Trophoblast cell (in vitro differentiated cells and primary cell): ENCODE measurements around the gene DEPDC5.
"Not testable (repeated sequence)": the region's sequence is repeated elsewhere in the genome, so short reads cannot be mapped to it uniquely, and the experiment has no call there.

Source experiments
- DNase-seq, 2 donors: peaks; one replicate each; pipeline ENCODE4 v3.0.0-alpha.2; 2016
- H2AFZ ChIP-seq: 2 replicates; pipeline ENCODE4 v1.6.1; 2013; ENCODE audit warnings: low read length, moderate library complexity, mild to moderate bottlenecking; ENCODE audit not compliant: insufficient read depth, poor library complexity
- H2AK5ac ChIP-seq: 2 replicates; pipeline ENCODE4 v1.6.1; 2013; ENCODE audit warnings: mild to moderate bottlenecking, low read length
- H2BK120ac ChIP-seq: 2 replicates; pipeline ENCODE4 v1.6.1; 2013; ENCODE audit warnings: low read length, mild to moderate bottlenecking, moderate library complexity; ENCODE audit not compliant: insufficient read depth, poor library complexity
- H2BK12ac ChIP-seq: 2 replicates; pipeline ENCODE4 v1.6.1; 2013; ENCODE audit warnings: mild to moderate bottlenecking, low read length, moderate library complexity
- H2BK5ac ChIP-seq: 2 replicates; pipeline ENCODE4 v1.6.1; 2013; ENCODE audit warnings: low read length, low read depth, moderate library complexity, mild to moderate bottlenecking; ENCODE audit not compliant: poor library complexity
- H3K14ac ChIP-seq: 2 replicates; pipeline ENCODE4 v1.6.1; 2013; ENCODE audit warnings: mild to moderate bottlenecking, low read length
- H3K18ac ChIP-seq: 2 replicates; pipeline ENCODE4 v1.6.1; 2013; ENCODE audit warnings: mild to moderate bottlenecking, low read length
- H3K23ac ChIP-seq: 2 replicates; pipeline ENCODE4 v1.6.1; 2013; ENCODE audit warnings: low read length
- H3K27ac ChIP-seq: 2 replicates; pipeline ENCODE4 v1.5.1; 2013; ENCODE audit warnings: low read depth, mild to moderate bottlenecking, inconsistent platforms, low read length, moderate library complexity
- H3K27me3 ChIP-seq: 2 replicates; pipeline ENCODE4 v1.6.1; 2013; ENCODE audit warnings: inconsistent platforms, mild to moderate bottlenecking, low read length, moderate library complexity; ENCODE audit not compliant: insufficient read depth
- H3K36me3 ChIP-seq, 2 experiments: 1 replicate in 1 of 2; 2 replicates in 1 of 2; pipeline ENCODE4 v1.6.1; 2013; ENCODE audit warnings: low read length in 2 of 2, mild to moderate bottlenecking in 2 of 2, moderate library complexity in 1 of 2; ENCODE audit not compliant: insufficient read depth in 2 of 2, control insufficient read depth in 1 of 2
- H3K4ac ChIP-seq: 2 replicates; pipeline ENCODE4 v1.6.1; 2013; ENCODE audit warnings: low read depth, mild to moderate bottlenecking, low read length, moderate library complexity
- H3K4me1 ChIP-seq, 2 experiments: 1 replicate in 1 of 2; 2 replicates in 1 of 2; pipeline ENCODE4 v1.6.1; 2013; ENCODE audit warnings: low read length in 2 of 2, mild to moderate bottlenecking in 2 of 2, moderate library complexity in 1 of 2; ENCODE audit not compliant: insufficient read depth in 2 of 2, control insufficient read depth in 1 of 2
- H3K4me2 ChIP-seq: 2 replicates; pipeline ENCODE4 v1.6.1; 2013; ENCODE audit warnings: inconsistent platforms, mild to moderate bottlenecking, low read length, moderate library complexity
- H3K4me3 ChIP-seq: 2 replicates; pipeline ENCODE4 v1.5.1; 2013; ENCODE audit warnings: mild to moderate bottlenecking, low read depth, low read length, inconsistent platforms
- H3K79me1 ChIP-seq: one replicate; pipeline ENCODE4 v1.6.1; 2013; ENCODE audit warnings: low read length
- H3K79me2 ChIP-seq: 2 replicates; pipeline ENCODE4 v1.6.1; 2013; ENCODE audit warnings: low read length, mild to moderate bottlenecking; ENCODE audit not compliant: control insufficient read depth, insufficient read depth, poor library complexity
- H3K9ac ChIP-seq: 2 replicates; pipeline ENCODE4 v1.6.1; 2013; ENCODE audit warnings: mild to moderate bottlenecking, low read length
- H3K9me3 ChIP-seq: 2 replicates; pipeline ENCODE4 v1.6.1; 2013; ENCODE audit warnings: low read depth, mild to moderate bottlenecking, control low read depth, inconsistent platforms, low read length; ENCODE audit not compliant: insufficient read depth
- H4K12ac ChIP-seq: 2 replicates; pipeline ENCODE4 v1.6.1; 2013; ENCODE audit warnings: low read depth, mild to moderate bottlenecking, low read length, moderate library complexity
- H4K8ac ChIP-seq: 2 replicates; pipeline ENCODE4 v1.6.1; 2013; ENCODE audit warnings: low read depth, mild to moderate bottlenecking, low read length, moderate library complexity
- H4K91ac ChIP-seq: one replicate; pipeline ENCODE4 v1.6.1; 2013; ENCODE audit warnings: low read depth, mild to moderate bottlenecking, low read length, moderate library complexity
- WGBS: extraction: QIAGEN DNeasy Blood & Tissue Kit; methylation state at CpG from one replicate; pipeline ENCODE4 v1.1.7; 2013; ENCODE audit warnings: missing lambda C conversion rate; ENCODE audit not compliant: insufficient read length, insufficient coverage; ENCODE audit errors: extremely low coverage; 5-methylcytosine and 5-hydroxymethylcytosine counted together

Gene DEPDC5

DNA sequence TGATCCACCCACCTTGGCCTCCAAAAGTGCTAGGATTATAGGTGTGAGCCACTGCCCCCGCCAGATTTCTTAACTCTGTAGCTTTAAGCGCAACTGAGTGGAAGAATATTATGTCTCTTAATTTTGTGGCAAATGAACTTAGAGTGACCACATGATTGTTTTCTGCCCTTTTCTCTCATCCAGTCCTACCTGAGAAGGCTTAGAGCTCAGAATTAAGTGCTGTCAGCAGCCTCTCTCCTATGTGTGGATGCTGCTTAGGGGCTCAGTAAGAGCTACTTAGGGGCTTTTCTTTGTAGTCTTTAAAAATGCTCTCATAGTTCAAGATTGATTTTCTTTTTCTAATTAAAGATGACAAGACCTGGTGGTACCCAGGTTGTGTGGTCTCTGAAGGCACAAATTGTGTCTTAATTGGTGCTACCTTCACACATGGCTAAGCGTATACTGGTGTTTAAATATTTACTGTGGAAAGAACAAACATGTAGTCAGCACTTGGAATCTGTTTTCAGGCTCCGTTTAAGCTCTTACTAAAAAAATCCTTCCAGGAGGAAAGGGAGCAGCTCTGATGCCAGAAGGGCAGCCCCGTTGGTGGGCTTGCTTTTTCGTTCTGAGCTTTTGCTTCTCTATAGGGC is 59.3 kb downstream of the DEPDC5 start:
- Histone ChIP-seq H3K27me3 (no peaks in the 10 kb centered on the region), H3K4ac (no peak overlapping the region), H2BK5ac (no peak overlapping the region), H2BK120ac (no peak overlapping the region), H3K4me2 (no peak overlapping the region), H3K36me3 (peaks cover 35 to 38% of the 10 kb centered on the region in 2 experiments), H2AFZ (no peak overlapping the region), H2BK12ac (no peak overlapping the region), H3K23ac (no peak overlapping the region), H3K18ac (no peak overlapping the region), H4K12ac (no peak overlapping the region), H2AK5ac (no peak overlapping the region), H3K9me3 (no peaks in the 10 kb centered on the region), H3K14ac (no peak overlapping the region), H3K4me3 (no peak overlapping the region), H3K4me1 (no peaks in the 10 kb centered on the region), H3K9ac (no peak overlapping the region), H3K79me2 (no peaks in the 10 kb centered on the region), H3K27ac (no peak overlapping the region), H4K91ac (no peak overlapping the region), H4K8ac (no peak overlapping the region), H3K79me1 (no peaks in the 10 kb centered on the region)
- no CpG with 5 or more reads among the region's 6 CpGs for WGBS
- DNase-seq = no peak

- not testable (repeated sequence) for H3K4me1 ChIP-seq, H3K4me3 ChIP-seq
These were observed 60.1 kb downstream of the DEPDC5 start for GRCh38 chr22:31813898-31814297.

DNA sequence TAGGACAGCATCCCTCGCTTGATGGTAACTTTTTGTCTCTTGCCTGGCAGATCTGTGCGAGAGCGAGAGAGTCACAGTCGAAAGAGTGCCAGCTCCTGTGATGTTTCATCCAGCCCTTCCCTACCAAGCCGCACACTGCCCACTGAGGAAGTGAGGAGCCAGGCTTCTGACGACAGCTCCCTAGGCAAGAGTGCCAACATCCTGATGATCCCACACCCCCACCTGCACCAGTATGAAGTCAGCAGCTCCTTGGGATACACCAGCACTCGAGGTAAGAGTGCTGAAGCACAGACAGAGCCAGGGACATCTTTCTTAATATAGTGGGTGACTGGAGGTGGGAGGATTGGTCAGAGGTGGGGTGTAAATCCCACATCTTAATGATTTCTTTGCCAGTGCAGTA is 61.1 kb downstream of the DEPDC5 start:
- Histone ChIP-seq H4K91ac (no peak overlapping the region), H3K36me3 (peaks cover 38 to 45% of the 10 kb centered on the region in 2 experiments), H3K27ac (no peak overlapping the region), H4K8ac (no peak overlapping the region), H3K27me3 (no peaks in the 10 kb centered on the region), H2AFZ (no peak overlapping the region), H3K4ac (no peak overlapping the region), H2BK120ac (no peak overlapping the region), H4K12ac (no peak overlapping the region), H2AK5ac (no peak overlapping the region), H3K4me2 (no peak overlapping the region), H3K9me3 (no peaks in the 10 kb centered on the region), H2BK12ac (no peak overlapping the region), H3K79me2 (no peaks in the 10 kb centered on the region), H3K79me1 (no peaks in the 10 kb centered on the region), H3K4me3 (peak overlapping the region; percentile 18), H2BK5ac (no peak overlapping the region), H3K18ac (no peak overlapping the region), H3K14ac (no peak overlapping the region), H3K23ac (peak overlapping the region; percentile 25), H3K4me1 (no peaks in the 10 kb centered on the region), H3K9ac (no peak overlapping the region)
- DNase-seq = no peak
- no CpG with 5 or more reads among the region's 7 CpGs for WGBS

More at GRCh38 chr22:31813898-31814297, 60.1 kb downstream of the DEPDC5 start:
- not testable (repeated sequence) for H2BK120ac ChIP-seq, H3K79me1 ChIP-seq, H2AK5ac ChIP-seq, H2BK5ac ChIP-seq, DNase-seq, H3K18ac ChIP-seq, H3K23ac ChIP-seq, H3K9me3 ChIP-seq, H4K12ac ChIP-seq, H2AFZ ChIP-seq, H3K14ac ChIP-seq, H4K8ac ChIP-seq, H3K27ac ChIP-seq, H2BK12ac ChIP-seq, H3K4ac ChIP-seq, H4K91ac ChIP-seq, H3K4me2 ChIP-seq, H3K9ac ChIP-seq, H3K79me2 ChIP-seq, H3K27me3 ChIP-seq
- H3K36me3 ChIP-seq = peaks cover 37 to 43% of the 10 kb centered on the region in 2 experiments
- no CpG with 5 or more reads among the region's 7 CpGs for WGBS

DNA sequence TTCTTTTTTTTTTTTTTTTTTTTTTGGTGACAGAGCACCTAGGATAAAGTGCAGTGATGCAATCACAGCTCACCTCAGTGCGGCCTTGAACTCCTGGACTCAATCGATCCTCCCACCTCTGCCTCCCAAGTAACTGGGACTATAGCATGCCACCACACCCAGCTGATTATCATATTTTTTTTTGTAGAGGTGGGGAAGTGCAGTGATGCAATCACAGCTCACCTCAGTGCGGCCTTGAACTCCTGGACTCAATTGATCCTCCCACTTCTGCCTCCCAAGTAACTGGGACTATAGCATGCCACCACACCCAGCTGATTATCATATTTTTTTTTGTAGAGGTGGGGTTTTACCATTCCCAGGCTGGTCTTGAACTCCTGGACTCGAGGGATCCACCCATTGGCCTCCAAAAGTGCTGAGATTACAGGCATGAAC is 61.6 kb downstream of the DEPDC5 start:
- H3K27me3 ChIP-seq, H4K12ac ChIP-seq, H4K91ac ChIP-seq, H3K4ac ChIP-seq, H3K4me1 ChIP-seq, H3K4me3 ChIP-seq, DNase-seq, H3K79me2 ChIP-seq, H3K4me2 ChIP-seq, H3K23ac ChIP-seq, H4K8ac ChIP-seq, H3K9ac ChIP-seq, H3K9me3 ChIP-seq, H2BK5ac ChIP-seq, H3K79me1 ChIP-seq, H2AFZ ChIP-seq, H2BK120ac ChIP-seq, H2BK12ac ChIP-seq, H2AK5ac ChIP-seq, H3K27ac ChIP-seq, H3K18ac ChIP-seq, H3K14ac ChIP-seq: not testable (repeated sequence)
- no CpG with 5 or more reads among the region's 4 CpGs for WGBS
- H3K36me3 ChIP-seq = peaks cover 37 to 44% of the 10 kb centered on the region in 2 experiments
